ENCODE data around the gene IQCE. TPM values are rescaled to one million over a fixed set of nuclear protein-coding genes. Genes with fewer than 3 reads are reported as not detected.

The IQCE gene
- total and polyA plus RNA-seq, 2 experiments from 2014 or later = 18.0 to 41.4 TPM

DNA sequence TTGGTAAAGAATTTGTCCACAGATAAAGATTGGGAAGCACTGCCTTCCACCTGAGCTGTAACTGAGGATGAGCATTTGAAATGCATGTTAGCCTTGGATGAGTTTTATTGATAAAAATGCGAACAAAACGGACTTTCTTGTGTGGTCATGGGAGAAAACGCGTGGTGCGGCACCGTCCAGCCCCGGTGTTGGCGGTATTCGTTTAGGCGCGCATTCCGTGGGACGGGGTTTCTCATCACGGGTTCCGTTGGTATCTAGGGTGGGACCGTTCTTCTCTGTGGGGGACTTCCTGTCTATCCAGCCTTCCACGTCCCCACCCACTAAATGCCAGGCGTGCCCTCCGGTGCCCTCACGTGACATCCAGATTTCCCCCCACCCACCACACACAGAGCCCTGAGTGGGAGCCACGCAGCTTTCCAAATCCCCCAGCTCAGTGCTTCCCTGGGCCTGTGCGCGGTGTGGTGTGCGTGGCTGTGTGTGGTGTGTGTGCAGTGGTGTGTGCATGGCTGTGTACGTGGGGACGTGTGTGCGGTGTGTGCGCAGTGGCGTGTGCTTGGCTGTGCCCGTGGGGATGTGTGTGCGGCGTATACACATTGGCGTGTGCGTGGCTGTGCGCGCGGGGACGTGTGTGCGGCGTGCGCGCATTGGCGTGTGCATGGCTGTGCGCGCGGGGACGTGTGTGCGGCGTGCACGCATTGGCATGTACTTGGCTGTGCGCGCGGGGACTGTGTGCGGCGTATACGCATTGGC, 18.1 kb downstream of the IQCE start:
- DNase-seq (ENCODE audit: low read depth in 1 of 2, low spot score in 1 of 2) = no peak
- TF ChIP-seq, protein P1, sequence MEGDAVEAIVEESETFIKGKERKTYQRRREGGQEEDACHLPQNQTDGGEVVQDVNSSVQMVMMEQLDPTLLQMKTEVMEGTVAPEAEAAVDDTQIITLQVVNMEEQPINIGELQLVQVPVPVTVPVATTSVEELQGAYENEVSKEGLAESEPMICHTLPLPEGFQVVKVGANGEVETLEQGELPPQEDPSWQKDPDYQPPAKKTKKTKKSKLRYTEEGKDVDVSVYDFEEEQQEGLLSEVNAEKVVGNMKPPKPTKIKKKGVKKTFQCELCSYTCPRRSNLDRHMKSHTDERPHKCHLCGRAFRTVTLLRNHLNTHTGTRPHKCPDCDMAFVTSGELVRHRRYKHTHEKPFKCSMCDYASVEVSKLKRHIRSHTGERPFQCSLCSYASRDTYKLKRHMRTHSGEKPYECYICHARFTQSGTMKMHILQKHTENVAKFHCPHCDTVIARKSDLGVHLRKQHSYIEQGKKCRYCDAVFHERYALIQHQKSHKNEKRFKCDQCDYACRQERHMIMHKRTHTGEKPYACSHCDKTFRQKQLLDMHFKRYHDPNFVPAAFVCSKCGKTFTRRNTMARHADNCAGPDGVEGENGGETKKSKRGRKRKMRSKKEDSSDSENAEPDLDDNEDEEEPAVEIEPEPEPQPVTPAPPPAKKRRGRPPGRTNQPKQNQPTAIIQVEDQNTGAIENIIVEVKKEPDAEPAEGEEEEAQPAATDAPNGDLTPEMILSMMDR (IDR thresholded peaks at IDR 0.05; ENCODE audit: low read depth, low read length) = no peak

GRCh38 chr7:2577914-2578680, 19.3 kb downstream of the IQCE start:
- peaks cover 4% of the 10 kb centered on the region for H3K4me1 ChIP-seq (ENCODE audit: low read depth)
- TF ChIP-seq, protein P1 (IDR thresholded peaks at IDR 0.05; ENCODE audit: low read depth, low read length) = no peak
- no peaks in the 10 kb centered on the region for H3K9me3 ChIP-seq (ENCODE audit: low read depth)
- peaks cover 8% of the 10 kb centered on the region for H3K36me3 ChIP-seq
- H3K4me3 ChIP-seq = no peak overlapping the region
- H3K27ac ChIP-seq = no peak overlapping the region
- no peaks in the 10 kb centered on the region for H3K27me3 ChIP-seq
- no peak for DNase-seq (ENCODE audit: low read depth in 1 of 2, low spot score in 1 of 2)

More for the DNA sequence above, 18.1 kb downstream of the IQCE start:
- Histone ChIP-seq H3K4me1 (ENCODE audit: low read depth) (peaks cover 4% of the 10 kb centered on the region), H3K27ac (no peak overlapping the region), H3K36me3 (peaks cover 8% of the 10 kb centered on the region), H3K4me3 (no peak overlapping the region), H3K9me3 (ENCODE audit: low read depth) (no peaks in the 10 kb centered on the region), H3K27me3 (no peaks in the 10 kb centered on the region)

GRCh38 chr7:2580636-2581035, 21.9 kb downstream of the IQCE start:
- H3K4me1 ChIP-seq (ENCODE audit: low read depth) = peaks cover 4% of the 10 kb centered on the region
- H3K36me3 ChIP-seq = peaks cover 9% of the 10 kb centered on the region
- H3K9me3 ChIP-seq (ENCODE audit: low read depth) = no peaks in the 10 kb centered on the region
- H3K4me3 ChIP-seq = no peak overlapping the region
- no peak for DNase-seq (ENCODE audit: low read depth in 1 of 2, low spot score in 1 of 2)
- TF ChIP-seq, protein P1 (IDR thresholded peaks at IDR 0.05; ENCODE audit: low read depth, low read length) = no peak
- H3K27ac ChIP-seq = no peak overlapping the region
- H3K27me3 ChIP-seq = no peaks in the 10 kb centered on the region

- TF ChIP-seq, protein P1 (IDR thresholded peaks at IDR 0.05; ENCODE audit: low read depth, low read length) = no peak
- Histone ChIP-seq H3K27ac (no peak overlapping the region), H3K4me3 (no peak overlapping the region), H3K27me3 (no peaks in the 10 kb centered on the region), H3K36me3 (peaks cover 9% of the 10 kb centered on the region), H3K4me1 (ENCODE audit: low read depth) (no peaks in the 10 kb centered on the region), H3K9me3 (ENCODE audit: low read depth) (no peaks in the 10 kb centered on the region)
- no peak for DNase-seq (ENCODE audit: low read depth in 1 of 2, low spot score in 1 of 2)
Measured at GRCh38 chr7:2582006-2582735, 23.4 kb downstream of the IQCE start.

DNA sequence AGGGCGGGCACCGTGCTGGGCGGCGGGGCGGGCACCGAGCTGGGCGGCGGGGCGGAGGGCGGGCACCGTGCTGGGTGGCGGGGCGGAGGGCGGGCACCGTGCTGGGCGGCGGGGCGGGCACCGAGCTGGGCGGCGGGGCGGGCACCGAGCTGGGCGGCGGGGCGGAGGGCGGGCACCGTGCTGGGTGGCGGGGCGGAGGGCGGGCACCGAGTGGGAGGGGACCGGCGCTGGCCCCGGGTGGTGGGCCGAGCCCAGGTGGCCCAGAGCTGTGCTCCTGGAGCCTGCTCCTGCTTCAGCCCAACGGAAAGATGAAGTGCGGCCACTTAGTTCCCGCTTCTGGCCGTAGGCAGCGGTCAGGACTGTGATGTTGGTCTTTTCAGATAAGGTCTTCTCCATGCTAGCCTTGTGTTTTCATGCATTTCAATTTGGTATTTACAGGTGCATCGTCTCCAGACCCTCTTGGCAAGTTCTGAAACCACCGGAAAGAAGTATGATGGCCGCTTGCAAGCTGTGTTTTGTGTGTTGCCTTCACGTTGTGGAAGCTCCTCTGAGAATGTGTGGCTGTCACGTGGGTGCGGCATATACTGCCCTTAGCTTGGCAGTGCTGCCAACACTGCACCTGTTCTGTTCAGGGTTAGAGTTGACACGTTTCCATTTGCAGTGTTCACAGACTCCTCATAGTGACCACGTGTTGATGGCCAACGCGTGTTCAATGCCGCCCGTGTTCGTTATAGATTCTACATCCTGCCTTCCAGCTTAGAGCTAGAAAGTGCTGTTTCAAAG, 25.2 kb downstream of the IQCE start:
- Histone ChIP-seq H3K4me3 (no peak overlapping the region), H3K4me1 (ENCODE audit: low read depth) (no peaks in the 10 kb centered on the region), H3K36me3 (peaks cover 9% of the 10 kb centered on the region), H3K27ac (no peak overlapping the region), H3K9me3 (ENCODE audit: low read depth) (no peaks in the 10 kb centered on the region), H3K27me3 (no peaks in the 10 kb centered on the region)
- TF ChIP-seq, protein P1 (IDR thresholded peaks at IDR 0.05; ENCODE audit: low read depth, low read length) = no peak
- DNase-seq (ENCODE audit: low read depth in 1 of 2, low spot score in 1 of 2) = no peak

All from cardiac muscle cell (in vitro differentiated cells and primary cell).